ENCODE measurements around the gene SPRYD7. TPM values are rescaled to one million over a fixed set of nuclear protein-coding genes. Genes with fewer than 3 reads are reported as not detected.

The SPRYD7 gene

DNA sequence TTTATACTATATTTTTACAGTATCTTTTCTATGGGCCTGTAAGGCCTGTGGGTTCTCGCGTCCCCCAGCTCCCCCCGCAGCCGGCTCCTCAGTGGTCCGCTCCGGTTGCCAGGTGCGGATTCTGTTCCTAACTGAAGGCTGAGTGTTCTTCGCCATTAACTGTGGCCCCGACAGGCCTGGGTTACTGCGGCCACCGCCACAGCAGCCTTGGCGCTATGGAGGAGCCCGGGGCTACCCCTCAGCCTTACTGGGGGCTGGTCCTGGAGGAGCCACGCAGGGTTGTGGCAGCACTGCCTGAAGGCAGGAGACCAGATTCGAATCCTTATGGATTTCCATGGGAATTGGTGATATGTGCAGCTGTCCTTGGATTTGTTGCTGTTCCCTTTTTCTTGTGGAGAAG lies 45.8 kb downstream of the SPRYD7 start:
- Histone ChIP-seq H3K4me3 (ENCODE audit: low read length) (no peak overlapping the region), H3K9me3 (replicated peaks; ENCODE audit: low read length) (no peaks in the 10 kb centered on the region), H3K4me2 (ENCODE audit: low read length) (no peak overlapping the region), H3K4me1 (ENCODE audit: control insufficient read depth, insufficient read depth, low read length) (no peaks in the 10 kb centered on the region), H3K36me3 (ENCODE audit: insufficient read depth, low read length) (no peaks in the 10 kb centered on the region), H3K27me3 (ENCODE audit: control insufficient read depth, insufficient read depth, low read length) (no peaks in the 10 kb centered on the region), H3K9ac (ENCODE audit: low read depth, low read length) (no peak overlapping the region)

- Histone ChIP-seq H3K27me3 (ENCODE audit: control insufficient read depth, insufficient read depth, low read length) (no peaks in the 10 kb centered on the region), H3K4me3 (ENCODE audit: low read length) (no peak overlapping the region), H3K9ac (ENCODE audit: low read depth, low read length) (no peak overlapping the region), H3K36me3 (ENCODE audit: insufficient read depth, low read length) (no peaks in the 10 kb centered on the region), H3K4me2 (ENCODE audit: low read length) (no peak overlapping the region), H3K9me3 (replicated peaks; ENCODE audit: low read length) (peaks cover 4% of the 10 kb centered on the region), H3K4me1 (ENCODE audit: control insufficient read depth, insufficient read depth, low read length) (no peaks in the 10 kb centered on the region)
Measured at GRCh38 chr13:49878682-49879081, 57.5 kb downstream of the SPRYD7 start.

- H3K4me3 ChIP-seq (ENCODE audit: low read length), result no peak overlapping the region
- H3K9ac ChIP-seq (ENCODE audit: low read depth, low read length), result no peak overlapping the region
- no peak overlapping the region for H3K4me2 ChIP-seq (ENCODE audit: low read length)
- no peaks in the 10 kb centered on the region for H3K4me1 ChIP-seq (ENCODE audit: control insufficient read depth, insufficient read depth, low read length)
- H3K9me3 ChIP-seq (replicated peaks; ENCODE audit: low read length), result peaks cover 4% of the 10 kb centered on the region
- H3K27me3 ChIP-seq (ENCODE audit: control insufficient read depth, insufficient read depth, low read length), result no peaks in the 10 kb centered on the region
- no peaks in the 10 kb centered on the region for H3K36me3 ChIP-seq (ENCODE audit: insufficient read depth, low read length)
Measured at GRCh38 chr13:49877629-49878218, 58.4 kb downstream of the SPRYD7 start.

- Histone ChIP-seq H3K4me3 (ENCODE audit: low read length) (no peak overlapping the region), H3K27me3 (ENCODE audit: control insufficient read depth, insufficient read depth, low read length) (no peaks in the 10 kb centered on the region)
Measured at GRCh38 chr13:49874430-49874829, 61.7 kb downstream of the SPRYD7 start.

GRCh38 chr13:49869519-49869918 lies 66.6 kb downstream of the SPRYD7 start:
- Histone ChIP-seq H3K4me2 (ENCODE audit: low read length) (no peak overlapping the region), H3K9me3 (replicated peaks; ENCODE audit: low read length) (no peaks in the 10 kb centered on the region), H3K4me3 (ENCODE audit: low read length) (no peak overlapping the region), H3K36me3 (ENCODE audit: insufficient read depth, low read length) (no peaks in the 10 kb centered on the region), H3K4me1 (ENCODE audit: control insufficient read depth, insufficient read depth, low read length) (no peaks in the 10 kb centered on the region), H3K27me3 (ENCODE audit: control insufficient read depth, insufficient read depth, low read length) (no peaks in the 10 kb centered on the region), H3K9ac (ENCODE audit: low read depth, low read length) (no peak overlapping the region)

More at GRCh38 chr13:49874430-49874829, 61.7 kb downstream of the SPRYD7 start:
- Histone ChIP-seq H3K4me2 (ENCODE audit: low read length) (no peak overlapping the region), H3K9ac (ENCODE audit: low read depth, low read length) (no peak overlapping the region), H3K36me3 (ENCODE audit: insufficient read depth, low read length) (no peaks in the 10 kb centered on the region), H3K4me1 (ENCODE audit: control insufficient read depth, insufficient read depth, low read length) (no peaks in the 10 kb centered on the region), H3K9me3 (replicated peaks; ENCODE audit: low read length) (peaks cover 4% of the 10 kb centered on the region)

DNA sequence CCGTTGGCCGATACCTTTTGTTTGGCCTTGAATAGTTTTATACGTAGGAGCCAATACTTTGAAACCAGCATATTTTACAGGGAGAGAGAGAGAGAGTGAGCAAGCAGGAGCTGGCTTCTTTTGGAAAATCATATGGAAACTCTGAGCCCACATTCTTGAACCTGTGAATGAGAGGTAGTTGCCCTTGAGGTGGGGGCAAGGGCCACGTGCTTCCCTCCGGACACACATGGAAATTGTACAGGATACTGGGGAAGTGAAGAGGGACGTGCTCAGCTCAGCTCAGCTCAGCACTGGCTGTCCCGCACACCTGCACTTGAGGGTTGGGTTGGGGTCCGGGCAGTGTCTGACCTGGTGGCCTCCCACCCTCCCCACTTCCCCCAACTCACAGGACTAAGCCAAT lies 68.3 kb downstream of the SPRYD7 start:
- Histone ChIP-seq H3K9ac (ENCODE audit: low read depth, low read length) (no peak overlapping the region), H3K27me3 (ENCODE audit: control insufficient read depth, insufficient read depth, low read length) (no peaks in the 10 kb centered on the region), H3K36me3 (ENCODE audit: insufficient read depth, low read length) (no peaks in the 10 kb centered on the region), H3K4me3 (ENCODE audit: low read length) (no peak overlapping the region), H3K9me3 (replicated peaks; ENCODE audit: low read length) (no peaks in the 10 kb centered on the region), H3K4me2 (ENCODE audit: low read length) (no peak overlapping the region), H3K4me1 (ENCODE audit: control insufficient read depth, insufficient read depth, low read length) (no peaks in the 10 kb centered on the region)

DNA sequence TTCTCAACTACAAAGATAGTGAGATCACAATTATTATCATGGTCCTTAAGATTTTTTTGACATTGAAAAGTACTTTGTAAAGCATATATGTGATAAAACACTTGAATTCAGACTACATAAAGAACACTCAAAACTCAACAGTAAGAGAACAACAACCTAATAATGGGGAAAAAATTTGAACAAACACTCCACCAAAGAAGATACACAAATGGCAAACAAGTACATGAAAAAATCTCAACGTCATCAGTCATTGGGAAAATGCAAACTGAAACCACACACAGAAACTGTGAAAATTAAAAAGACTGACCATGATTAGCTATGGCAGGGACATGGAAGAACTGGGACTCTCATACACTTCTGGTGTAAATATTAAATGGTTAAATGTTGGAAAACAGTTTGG lies 70.9 kb downstream of the SPRYD7 start:
- no peaks in the 10 kb centered on the region for H3K9me3 ChIP-seq (replicated peaks; ENCODE audit: low read length)
- no peaks in the 10 kb centered on the region for H3K36me3 ChIP-seq (ENCODE audit: insufficient read depth, low read length)
- H3K27me3 ChIP-seq (ENCODE audit: control insufficient read depth, insufficient read depth, low read length), result no peaks in the 10 kb centered on the region
- no peak overlapping the region for H3K4me3 ChIP-seq (ENCODE audit: low read length)
- no peak overlapping the region for H3K4me2 ChIP-seq (ENCODE audit: low read length)
- peaks cover 4% of the 10 kb centered on the region for H3K4me1 ChIP-seq (ENCODE audit: control insufficient read depth, insufficient read depth, low read length)
- H3K9ac ChIP-seq (ENCODE audit: low read depth, low read length), result no peak overlapping the region

- no peak overlapping the region for H3K4me3 ChIP-seq (ENCODE audit: low read length)
- H3K9me3 ChIP-seq (replicated peaks; ENCODE audit: low read length), result no peaks in the 10 kb centered on the region
- H3K9ac ChIP-seq (ENCODE audit: low read depth, low read length), result no peak overlapping the region
- H3K4me2 ChIP-seq (ENCODE audit: low read length), result no peak overlapping the region
- H3K4me1 ChIP-seq (ENCODE audit: control insufficient read depth, insufficient read depth, low read length), result peaks cover 11% of the 10 kb centered on the region
- no peaks in the 10 kb centered on the region for H3K27me3 ChIP-seq (ENCODE audit: control insufficient read depth, insufficient read depth, low read length)
- no peaks in the 10 kb centered on the region for H3K36me3 ChIP-seq (ENCODE audit: insufficient read depth, low read length)
Measured at GRCh38 chr13:49864509-49864908, 71.6 kb downstream of the SPRYD7 start.

Small RNAs within 50 kb of the gene (small RNA-seq; reads per million reads assigned to genes)
- gene RNY4P30, result not detected
- not detected for gene RNY4P9
